GM12872 (cell line): ENCODE results near the gene PTH2R.

Experiments
- CTCF ChIP-seq: IDR thresholded peaks from 3 replicates; pipeline ENCODE4 v1.5.1; 2011; ENCODE audit warnings: low read depth, mild to moderate bottlenecking, low read length, moderate library complexity; ENCODE audit not compliant: insufficient read depth

PTH2R gene

GRCh38 chr2:208541461-208541988 is 134.9 kb downstream of the PTH2R start:
- TF ChIP-seq CTCF, result no peak

DNA sequence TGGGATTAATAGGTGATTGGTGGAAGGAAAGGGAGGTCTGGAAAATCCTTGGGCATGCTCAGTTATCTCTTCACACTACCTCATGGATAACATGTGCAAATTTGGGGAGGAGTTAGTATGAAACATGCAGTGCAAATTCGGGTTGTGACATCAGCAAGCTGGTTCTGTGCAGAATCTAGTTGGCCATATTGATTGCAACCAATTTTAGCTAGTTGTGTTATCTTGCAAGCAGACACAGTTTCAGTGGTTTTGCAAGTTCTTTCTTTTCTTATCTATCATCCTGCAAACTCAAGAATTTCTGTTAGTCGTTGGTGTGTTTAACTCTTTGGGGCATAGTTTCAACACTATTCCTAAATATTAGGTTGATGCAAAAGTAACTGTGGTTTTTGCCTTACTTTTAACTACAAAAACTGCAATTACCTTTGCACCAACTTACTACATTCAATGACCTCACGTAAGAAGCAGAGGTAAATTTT is 135.4 kb downstream of the PTH2R start:
- TF ChIP-seq CTCF, result no peak

GRCh38 chr2:208542465-208543041 is 136.0 kb downstream of the PTH2R start:
- no peak for TF ChIP-seq CTCF
